Smooth muscle cell (in vitro differentiated cells): ENCODE measurements around the gene FGF10. TPM values are rescaled to one million over a fixed set of nuclear protein-coding genes. Genes with fewer than 3 reads are reported as not detected.

Experiments
- DNase-seq: peaks from one replicate; lab custom pipeline; 2025; ENCODE audit not compliant: unreplicated experiment; lab: John Stamatoyannopoulos, UW
- H2AFZ ChIP-seq: fragments of 200-600 bp; sonication (generic); 2 replicates; pipeline ENCODE4 v1.6.0; 2016; ENCODE audit warnings: antibody characterized with exemption, low read depth, mild to moderate bottlenecking
- H3F3A ChIP-seq: fragments of 200-600 bp; sonication (generic); 2 replicates; pipeline ENCODE4 v1.6.0; 2017; ENCODE audit warnings: antibody characterized with exemption, low read depth
- H3K27ac ChIP-seq: fragments of 200-600 bp; sonication (generic); 2 replicates; pipeline ENCODE4 v1.5.1; 2016; ENCODE audit warnings: low read depth, mild to moderate bottlenecking
- H3K27me3 ChIP-seq: fragments of 200-600 bp; sonication (generic); 2 replicates; pipeline ENCODE4 v1.6.1; 2016; ENCODE audit warnings: low read depth, mild to moderate bottlenecking
- H3K36me3 ChIP-seq: fragments of 200-600 bp; sonication (generic); 2 replicates; pipeline ENCODE4 v1.5.1; 2016; ENCODE audit warnings: low read depth
- H3K4me1 ChIP-seq: fragments of 200-600 bp; sonication (generic); 2 replicates; pipeline ENCODE4 v1.5.1; 2016; ENCODE audit warnings: low read depth
- H3K4me2 ChIP-seq: fragments of 200-600 bp; sonication (generic); 2 replicates; pipeline ENCODE4 v1.6.0; 2016; ENCODE audit warnings: mild to moderate bottlenecking
- H3K4me3 ChIP-seq: fragments of 200-600 bp; sonication (generic); 2 replicates; pipeline ENCODE4 v1.5.1; 2016; ENCODE audit warnings: mild to moderate bottlenecking
- H3K79me2 ChIP-seq: fragments of 200-600 bp; sonication (generic); 2 replicates; pipeline ENCODE4 v1.6.0; 2016; ENCODE audit warnings: low read depth, mild to moderate bottlenecking
- H3K9ac ChIP-seq: fragments of 200-600 bp; sonication (generic); 2 replicates; pipeline ENCODE4 v1.6.0; 2016; ENCODE audit warnings: low read depth
- H3K9me3 ChIP-seq: fragments of 200-600 bp; sonication (generic); replicated peaks from 2 replicates; pipeline ENCODE4 v1.5.1; 2016; ENCODE audit warnings: low read depth
- H4K20me1 ChIP-seq: fragments of 200-600 bp; sonication (generic); 2 replicates; pipeline ENCODE4 v1.6.0; 2016; ENCODE audit warnings: low read depth
- CTCF ChIP-seq: fragments of 200-600 bp; sonication (generic); IDR thresholded peaks from 2 replicates; pipeline ENCODE4 v1.5.1; 2017; ENCODE audit warnings: borderline replicate concordance, mild to moderate bottlenecking, antibody characterized with exemption; ENCODE audit not compliant: insufficient read depth, poor library complexity, severe bottlenecking
- WGBS: methylation state at CpG from one replicate; pipeline ENCODE4 v1.1.7; 2016; ENCODE audit warnings: low lambda C conversion rate; 5-methylcytosine and 5-hydroxymethylcytosine counted together
- polyA plus RNA-seq: library from polyadenylated mRNA; unstranded; fragments of >200 nt; fragmentation: Nextera tagmentation; extraction: Ambion mirVana; gene quantifications from 2 replicates; pipeline ENCODE4 v1.2.1, GENCODE V29; 2016
- total RNA-seq: library from RNA; depleted of rRNA; stranded (reverse); fragments of >200 nt; gene quantifications from 2 replicates; pipeline ENCODE4 v1.2.3, GENCODE V29; 2014

Gene FGF10
- total and polyA plus RNA-seq, 2 experiments from 2014 or later: 0.09 TPM; not detected in 1

- no peak for DNase-seq
- Histone ChIP-seq H2AFZ (no peak overlapping the region), H3K4me2 (no peak overlapping the region), H3K36me3 (no peaks in the 10 kb centered on the region), H3K9me3 (no peaks in the 10 kb centered on the region), H4K20me1 (no peaks in the 10 kb centered on the region), H3K4me1 (no peaks in the 10 kb centered on the region), H3K79me2 (no peaks in the 10 kb centered on the region), H3F3A (no peaks in the 10 kb centered on the region), H3K9ac (no peak overlapping the region), H3K27ac (no peak overlapping the region), H3K27me3 (no peaks in the 10 kb centered on the region), H3K4me3 (no peak overlapping the region)
- 71% methylated on average over 2 of the region's 2 CpGs for WGBS
- TF ChIP-seq CTCF: no peak
These were observed 122.2 kb downstream of the FGF10 start for GRCh38 chr5:44266882-44267576.

DNA sequence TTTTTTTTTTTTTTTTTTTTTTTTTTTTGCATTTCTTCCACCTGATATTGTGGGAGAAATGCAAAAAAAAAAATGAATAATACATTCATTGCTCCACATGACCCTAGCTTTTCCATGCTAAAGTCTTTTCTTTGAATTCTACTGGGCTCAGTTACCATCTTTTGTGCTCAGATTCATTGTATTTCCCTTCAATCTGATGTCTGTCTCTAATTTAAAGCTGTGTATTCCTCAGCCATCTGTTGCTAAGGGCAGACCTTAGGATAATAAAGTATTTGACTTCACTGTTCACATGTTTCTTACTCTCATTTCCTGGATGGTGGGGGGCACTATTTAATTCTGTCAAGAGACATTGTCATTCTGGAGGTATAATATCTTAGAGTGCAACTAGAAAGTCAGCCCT, 123.5 kb downstream of the FGF10 start:
- Histone ChIP-seq H3K27me3 (no peaks in the 10 kb centered on the region), H3K36me3 (no peaks in the 10 kb centered on the region), H3F3A (no peaks in the 10 kb centered on the region), H2AFZ (no peak overlapping the region), H3K27ac (no peak overlapping the region), H4K20me1 (no peaks in the 10 kb centered on the region), H3K9me3 (no peaks in the 10 kb centered on the region), H3K9ac (no peak overlapping the region), H3K4me3 (no peak overlapping the region), H3K4me1 (no peaks in the 10 kb centered on the region), H3K79me2 (no peaks in the 10 kb centered on the region), H3K4me2 (no peak overlapping the region)
- DNase-seq: no peak
- TF ChIP-seq CTCF: no peak

GRCh38 chr5:44260793-44261192, 128.4 kb downstream of the FGF10 start:
- Histone ChIP-seq H3K79me2 (no peaks in the 10 kb centered on the region), H3F3A (no peaks in the 10 kb centered on the region), H3K4me3 (no peak overlapping the region), H2AFZ (no peak overlapping the region), H3K4me2 (no peak overlapping the region), H3K27me3 (no peaks in the 10 kb centered on the region), H3K9me3 (no peaks in the 10 kb centered on the region), H3K27ac (no peak overlapping the region), H3K36me3 (no peaks in the 10 kb centered on the region), H3K4me1 (no peaks in the 10 kb centered on the region), H4K20me1 (no peaks in the 10 kb centered on the region), H3K9ac (no peak overlapping the region)
- TF ChIP-seq CTCF: no peak
- DNase-seq: no peak

- H3K4me2 ChIP-seq: no peak overlapping the region
- peak overlapping the region; percentile 2 for H2AFZ ChIP-seq
- no peaks in the 10 kb centered on the region for H3F3A ChIP-seq
- no peaks in the 10 kb centered on the region for H4K20me1 ChIP-seq
- no peak overlapping the region for H3K4me3 ChIP-seq
- H3K9me3 ChIP-seq: no peaks in the 10 kb centered on the region
- 63% methylated on average over 4 of the region's 4 CpGs for WGBS
- no peak overlapping the region for H3K27ac ChIP-seq
- no peaks in the 10 kb centered on the region for H3K79me2 ChIP-seq
- H3K4me1 ChIP-seq: no peaks in the 10 kb centered on the region
- no peaks in the 10 kb centered on the region for H3K27me3 ChIP-seq
- H3K9ac ChIP-seq: no peak overlapping the region
- TF ChIP-seq CTCF: no peak
- DNase-seq: no peak
- H3K36me3 ChIP-seq: no peaks in the 10 kb centered on the region
These were observed 131.4 kb downstream of the FGF10 start for GRCh38 chr5:44257653-44258365.
